NCI-H1436 treated with DMSO at 0.1 percent for 48 hours (cell line): ENCODE data around the gene SPDYE2.
"Not testable (repeated sequence)": the region's sequence is repeated elsewhere in the genome, so short reads cannot be mapped to it uniquely, and the experiment has no call there.

Source experiments
- DNase-seq: peaks from one replicate; lab custom pipeline; 2025; lab: John Stamatoyannopoulos, UW

SPDYE2 gene

GRCh38 chr7:102540604-102541003 lies 10.4 kb upstream of the SPDYE2 start:
- DNase-seq = not testable (repeated sequence)

GRCh38 chr7:102542083-102542482 lies 8.9 kb upstream of the SPDYE2 start:
- not testable (repeated sequence) for DNase-seq

- not testable (repeated sequence) for DNase-seq
Observed at GRCh38 chr7:102542771-102543170, 8.3 kb upstream of the SPDYE2 start.

GRCh38 chr7:102543596-102543995 lies 7.4 kb upstream of the SPDYE2 start, which contains the start of gene UPK3BL2:
UPK3BL2 (minus strand) TSS chr7:102543696; CDS start chr7:102543636, 60 bp downstream.
- not testable (repeated sequence) for DNase-seq

- DNase-seq = not testable (repeated sequence)
Observed at GRCh38 chr7:102544372-102544771, 6.7 kb upstream of the SPDYE2 start.

- DNase-seq = not testable (repeated sequence)
Observed at GRCh38 chr7:102545288-102545687, 5.7 kb upstream of the SPDYE2 start.

GRCh38 chr7:102546353-102546752 lies 4.7 kb upstream of the SPDYE2 start:
- not testable (repeated sequence) for DNase-seq

GRCh38 chr7:102568620-102569019 lies 17.6 kb downstream of the SPDYE2 start:
- DNase-seq = not testable (repeated sequence)

- not testable (repeated sequence) for DNase-seq
Observed at GRCh38 chr7:102572261-102573239, 21.5 kb downstream of the SPDYE2 start, which contains the start of gene POLR2J3. POLR2J3 (minus strand) TSS chr7:102572583; CDS start chr7:102572521, 62 bp downstream.

- DNase-seq = not testable (repeated sequence)
Observed at GRCh38 chr7:102574607-102575006, 23.6 kb downstream of the SPDYE2 start.

GRCh38 chr7:102576363-102576762 lies 25.3 kb downstream of the SPDYE2 start:
- not testable (repeated sequence) for DNase-seq

GRCh38 chr7:102577315-102578240 lies 26.6 kb downstream of the SPDYE2 start:
- DNase-seq = not testable (repeated sequence)

- not testable (repeated sequence) for DNase-seq
Observed at GRCh38 chr7:102578486-102578885, 27.5 kb downstream of the SPDYE2 start.

GRCh38 chr7:102581722-102582121 lies 30.7 kb downstream of the SPDYE2 start:
- DNase-seq = not testable (repeated sequence)

GRCh38 chr7:102583495-102583894 lies 32.5 kb downstream of the SPDYE2 start:
- not testable (repeated sequence) for DNase-seq

GRCh38 chr7:102589857-102590256 lies 38.8 kb downstream of the SPDYE2 start:
- not testable (repeated sequence) for DNase-seq

GRCh38 chr7:102592477-102593019 lies 41.5 kb downstream of the SPDYE2 start:
- not testable (repeated sequence) for DNase-seq

- not testable (repeated sequence) for DNase-seq
Observed at GRCh38 chr7:102593637-102594334, 42.8 kb downstream of the SPDYE2 start.

- DNase-seq = not testable (repeated sequence)
Observed at GRCh38 chr7:102596036-102596435, 45.0 kb downstream of the SPDYE2 start.

- DNase-seq = not testable (repeated sequence)
Observed at GRCh38 chr7:102599699-102600098, 48.7 kb downstream of the SPDYE2 start.

GRCh38 chr7:102602317-102602716 lies 51.3 kb downstream of the SPDYE2 start:
- DNase-seq = not testable (repeated sequence)
